ENCODE results near the gene LRCH3.

- no peak for TF ChIP-seq CTCF (IDR thresholded peaks at IDR 0.05)
- no peak for TF ChIP-seq POLR2A (IDR thresholded peaks at IDR 0.05)
Measured at GRCh38 chr3:197881270-197881969, 90.4 kb downstream of the LRCH3 start.
